RPMI8226 (cell line): ENCODE results near the gene USP34.
"Not testable (repeated sequence)": the region's sequence is repeated elsewhere in the genome, so short reads cannot be mapped to it uniquely, and the experiment has no call there.

Experiments
- DNase-seq: peaks from one replicate; pipeline ENCODE4 v3.0.0-alpha.2; 2015

The USP34 gene

GRCh38 chr2:61470965-61471904 lies at the start of gene USP34:
Gene USP34 (minus strand): TSS chr2:61471087. CDS start chr2:61470692, 395 bp downstream.
- DNase-seq: peak; percentile 95

DNA sequence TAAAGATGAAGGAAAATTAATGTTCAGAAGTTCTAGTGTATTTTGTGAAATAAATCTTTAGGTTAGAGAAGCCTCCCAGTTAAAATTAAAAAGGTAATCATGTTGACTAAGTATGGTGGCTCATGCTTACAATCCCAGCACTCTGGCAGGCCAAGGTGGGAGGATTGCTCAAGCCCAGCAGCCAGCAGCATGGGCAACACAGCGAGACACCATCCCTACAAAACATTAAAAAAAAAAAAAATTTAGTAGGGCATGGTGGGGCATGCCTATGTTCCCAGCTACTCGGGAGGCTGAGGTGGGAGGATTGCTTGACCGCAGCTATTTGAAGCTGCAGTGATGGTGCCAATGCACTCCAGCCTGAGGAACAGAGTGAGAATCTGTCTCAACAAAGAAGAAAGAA lies 49.4 kb upstream of the USP34 start:
- no peak for DNase-seq

DNA sequence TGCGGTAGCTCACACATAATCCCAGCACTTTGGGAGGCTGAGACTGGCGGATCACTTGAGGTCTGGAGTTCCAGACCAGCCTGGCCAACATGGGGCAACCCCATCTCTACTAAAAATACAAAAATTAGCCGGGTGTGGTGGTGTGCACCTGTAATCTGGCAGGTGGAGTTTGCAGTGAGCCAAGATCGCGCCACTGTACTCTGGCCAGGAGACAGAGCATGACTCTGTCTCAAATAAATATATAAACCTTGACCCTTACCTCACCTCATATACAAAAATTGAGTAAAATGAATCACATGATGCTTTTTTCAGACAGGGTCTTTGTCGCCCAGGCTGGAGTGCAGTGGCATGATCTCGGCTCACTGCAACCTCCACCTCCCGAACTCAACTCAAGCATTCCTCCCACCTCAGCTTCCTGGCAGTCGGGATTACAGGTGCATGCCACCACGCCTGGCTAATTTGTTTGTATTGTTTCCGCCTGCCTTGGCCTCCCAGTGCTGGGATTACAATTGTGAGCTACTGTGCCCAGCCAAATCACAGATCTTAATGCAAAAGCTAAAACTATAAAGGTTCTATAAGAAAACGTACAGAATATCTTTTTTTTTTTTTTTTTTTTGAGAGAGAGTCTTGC lies 42.0 kb upstream of the USP34 start:
- no peak for DNase-seq

DNA sequence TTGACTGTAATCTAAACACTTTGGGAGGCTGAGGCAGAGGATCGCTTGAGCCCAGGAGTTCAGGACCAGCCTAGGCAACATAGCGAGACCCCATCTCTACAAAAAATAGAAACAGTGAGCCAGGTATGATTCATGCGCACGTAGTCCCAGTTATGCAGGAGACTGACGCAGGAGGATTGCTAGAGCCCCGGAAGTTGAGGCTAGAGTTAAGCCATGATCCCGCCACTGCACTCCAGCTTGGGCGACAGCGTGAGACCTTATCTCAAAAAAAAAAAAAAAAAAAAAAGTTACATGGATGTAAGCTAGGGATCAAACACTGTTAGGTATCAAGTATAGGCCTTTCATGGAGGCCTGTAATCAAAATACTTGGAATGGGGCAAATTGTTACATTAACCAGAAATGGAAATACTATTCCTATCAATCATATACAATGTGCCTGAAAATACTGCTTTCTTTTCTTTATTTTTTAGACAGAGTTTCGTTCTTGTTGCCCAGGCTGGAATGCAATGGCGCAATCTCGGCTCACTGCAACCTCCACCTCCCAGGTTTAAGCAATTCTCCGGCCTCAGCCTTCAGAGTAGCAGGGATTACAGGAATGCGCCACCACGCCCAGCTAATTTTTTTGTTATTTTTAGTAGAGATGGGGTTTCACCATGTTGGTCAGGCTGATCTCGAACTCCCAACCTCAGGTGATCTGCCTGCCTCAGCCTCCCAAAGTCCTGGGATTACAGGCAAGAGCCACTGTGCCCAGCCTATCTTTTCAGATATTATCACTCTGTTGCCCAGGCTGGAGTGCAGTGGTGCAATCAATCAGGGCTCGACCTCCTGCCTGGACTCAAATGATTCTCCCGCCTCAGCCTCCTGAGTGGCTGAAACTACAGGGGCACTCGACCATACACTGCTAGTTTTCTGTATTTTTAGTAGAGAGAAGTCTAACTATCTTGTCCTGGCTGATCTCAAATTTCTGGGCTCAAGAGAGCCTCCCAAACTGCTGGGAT lies 40.1 kb upstream of the USP34 start:
- no peak for DNase-seq

- no peak for DNase-seq
Observed at GRCh38 chr2:61504949-61505348, 34.1 kb upstream of the USP34 start.

DNA sequence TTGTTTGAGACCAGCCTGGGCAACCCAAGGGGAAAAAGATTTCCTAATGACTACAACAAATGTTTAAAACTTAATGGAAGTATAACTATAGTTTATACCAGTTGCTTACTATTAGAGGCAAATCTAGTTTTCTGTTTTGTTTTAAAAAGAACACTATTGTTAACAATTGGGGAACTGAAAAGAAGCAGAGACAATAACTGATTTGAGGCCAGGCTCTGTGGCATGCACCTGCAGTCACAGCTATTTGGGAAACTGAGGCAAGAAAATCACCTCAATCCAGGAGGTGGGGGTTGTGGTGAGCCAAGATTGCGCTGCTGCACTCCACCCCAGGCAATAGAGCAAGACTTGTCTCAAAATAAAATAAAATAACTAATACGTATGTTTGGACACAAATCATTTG lies 28.2 kb upstream of the USP34 start:
- DNase-seq: no peak

DNA sequence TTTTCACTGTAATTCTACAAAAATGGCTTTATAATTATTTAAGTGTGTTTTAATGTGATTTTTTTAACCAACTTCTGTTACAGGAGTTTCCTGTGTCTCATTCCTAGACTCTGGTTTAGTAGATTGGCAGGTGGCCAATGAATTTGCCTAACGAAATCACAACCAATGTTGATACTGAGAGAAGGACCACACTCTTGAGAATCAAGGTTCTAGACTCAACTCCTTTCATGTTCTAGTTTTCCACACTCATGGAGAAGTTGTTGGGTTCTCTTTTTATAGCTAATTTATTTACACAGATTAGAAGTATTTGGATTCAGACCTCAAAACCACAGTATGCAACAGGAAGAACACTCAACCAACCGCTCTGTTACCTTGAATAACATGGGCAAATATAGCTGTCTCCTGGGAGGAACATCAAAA lies 22.6 kb upstream of the USP34 start:
- DNase-seq: no peak

DNA sequence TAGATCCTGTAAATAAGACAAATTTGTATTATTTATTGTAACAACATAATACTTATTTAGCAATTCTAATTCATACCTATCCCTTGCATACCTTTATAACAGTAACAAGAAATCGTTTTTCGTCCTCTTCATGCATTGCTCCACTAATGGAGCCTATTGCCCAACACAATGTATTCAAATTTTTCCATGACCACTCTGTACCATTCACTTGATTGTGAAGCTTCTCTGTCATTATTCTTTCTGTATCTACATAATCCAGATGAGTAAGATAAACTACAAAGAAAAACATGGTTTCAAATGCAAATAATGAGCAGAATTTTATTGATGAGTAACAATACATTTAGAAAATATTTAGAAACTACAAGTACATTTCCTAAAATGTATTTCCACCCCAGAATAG lies 21.6 kb upstream of the USP34 start:
- no peak for DNase-seq

GRCh38 chr2:61485281-61485680 lies 14.4 kb upstream of the USP34 start:
- DNase-seq: no peak

- no peak for DNase-seq
Observed at GRCh38 chr2:61478086-61478485, 7.2 kb upstream of the USP34 start.

DNA sequence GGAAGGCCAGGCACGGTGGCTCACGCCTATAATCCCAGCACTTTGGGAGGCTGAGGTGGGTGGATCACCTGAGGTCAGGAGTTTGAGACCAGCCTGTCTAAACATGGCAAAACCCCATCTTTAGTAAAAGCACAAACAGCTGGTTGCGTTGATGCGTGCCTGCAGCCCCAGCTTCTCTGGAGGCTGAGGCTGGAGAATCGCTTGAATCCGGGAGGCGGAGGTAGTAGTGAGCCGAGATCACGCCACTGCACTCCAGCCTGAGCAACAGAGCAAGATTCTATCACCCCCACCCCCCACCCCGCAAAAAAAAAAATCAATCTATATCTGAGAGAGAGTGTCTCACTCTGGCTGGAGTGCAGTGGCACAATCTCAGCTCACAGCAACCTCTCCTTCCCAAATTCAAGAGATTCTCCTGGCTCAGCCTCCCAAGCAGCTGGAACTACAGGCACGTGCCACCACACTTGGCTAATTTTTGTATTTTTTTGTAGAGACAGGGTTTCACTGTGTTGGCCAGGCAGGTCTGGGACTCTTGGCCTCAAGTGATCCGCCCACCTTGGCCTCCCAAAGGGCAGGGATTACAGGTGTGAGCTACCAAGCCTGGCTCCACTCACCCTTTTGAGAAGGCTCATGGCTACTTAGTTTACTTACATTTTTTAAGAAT lies 6.2 kb upstream of the USP34 start:
- DNase-seq: not testable (repeated sequence)

- peak; percentile 37 for DNase-seq
Observed at GRCh38 chr2:61471905-61472805, 1.3 kb upstream of the USP34 start.

GRCh38 chr2:61470122-61470951 lies 550 bp downstream of the USP34 start:
- DNase-seq: peak; percentile 84

GRCh38 chr2:61469424-61470121 lies 1.3 kb downstream of the USP34 start:
- no peak for DNase-seq

DNA sequence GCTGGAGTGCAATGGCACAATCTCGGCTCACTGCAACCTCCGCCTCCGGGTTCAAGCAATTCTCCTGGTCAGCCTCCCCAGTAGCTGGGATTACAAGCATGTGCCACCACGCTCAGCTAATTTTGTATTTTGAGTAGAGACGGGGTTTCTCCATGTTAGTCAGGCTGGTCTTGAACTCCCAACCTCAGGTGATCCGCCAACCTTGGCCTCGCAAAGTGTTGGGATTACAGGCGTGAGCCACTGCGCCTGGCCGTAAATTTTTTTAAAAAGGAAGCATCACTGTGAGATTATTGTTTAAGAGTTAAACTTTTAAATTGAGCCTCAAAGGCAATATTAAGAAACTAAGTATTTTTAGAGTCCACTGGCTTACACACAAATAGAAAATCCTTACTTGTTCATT lies 2.7 kb downstream of the USP34 start:
- not testable (repeated sequence) for DNase-seq

DNA sequence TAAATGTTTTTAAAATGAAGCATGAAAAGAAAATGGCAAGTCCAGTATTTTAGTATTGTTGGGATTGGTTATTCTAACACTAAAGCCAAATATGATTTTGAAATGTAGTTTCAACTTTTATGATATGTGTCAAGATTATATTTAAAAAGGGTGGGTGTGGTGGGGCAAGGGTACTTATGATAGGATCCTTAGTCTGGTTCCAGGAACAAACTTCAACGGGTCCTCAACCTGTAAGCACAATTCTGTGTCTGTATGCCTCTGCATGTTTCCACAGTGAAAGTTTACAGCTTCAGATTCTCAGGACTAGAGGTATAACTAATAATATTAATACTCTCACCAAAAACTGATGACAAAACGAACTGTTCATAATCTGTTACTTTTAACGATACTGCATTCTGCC lies 5.8 kb downstream of the USP34 start:
- no peak for DNase-seq

- DNase-seq: no peak
Observed at GRCh38 chr2:61463769-61464475, 7.0 kb downstream of the USP34 start.

- DNase-seq: no peak
Observed at GRCh38 chr2:61461404-61461803, 9.5 kb downstream of the USP34 start.

DNA sequence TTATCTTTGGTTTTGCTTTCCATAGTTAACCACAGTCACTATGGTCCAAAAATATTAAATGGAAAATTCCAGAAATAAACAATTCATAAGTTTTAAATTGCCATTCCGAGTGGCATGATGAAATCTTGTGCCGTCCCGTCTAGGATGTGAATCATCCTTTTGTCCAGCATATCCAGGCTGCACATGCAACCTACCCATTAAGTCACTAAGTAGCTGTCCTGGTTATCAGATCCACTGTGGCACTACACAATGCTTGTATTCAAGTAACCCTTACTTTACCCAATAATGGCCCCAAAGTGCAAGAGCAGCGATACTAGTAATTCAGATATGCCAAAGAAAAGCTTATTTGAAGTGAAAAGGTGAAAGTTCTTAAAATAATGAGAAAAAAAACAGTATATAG lies 10.7 kb downstream of the USP34 start:
- no peak for DNase-seq
